Common myeloid progenitor, CD34-positive (primary cell): ENCODE results near the gene CRYL1.
"Not testable (repeated sequence)": the region's sequence is repeated elsewhere in the genome, so short reads cannot be mapped to it uniquely, and the experiment has no call there.

Experiments used
- CTCF ChIA-PET: fragments of 350-600 bp; sonication (Branson Sonifier 250); formaldehyde crosslinking; loops from one replicate; lab custom pipeline; 2021; ENCODE audit warnings: antibody characterized with exemption; lab: Charles Lee
- POLR2A ChIA-PET: fragments of 350-600 bp; sonication (Branson Sonifier 250); formaldehyde crosslinking; loops from one replicate; lab custom pipeline; 2021; ENCODE audit warnings: antibody characterized with exemption; lab: Charles Lee
- DNase-seq, 3 donors: peaks; one replicate each; pipeline versions ENCODE4 v3.0.0 to v3.0.0-alpha.2; 2013
- H3K27ac ChIP-seq, 2 experiments: 1 replicate in 1 of 2; 2 replicates in 1 of 2; pipeline ENCODE4 v1.7.0; 2013; ENCODE audit warnings: inconsistent platforms in 2 of 2, low read length in 2 of 2, mild to moderate bottlenecking in 2 of 2, low read depth in 1 of 2, moderate library complexity in 1 of 2; ENCODE audit not compliant: severe bottlenecking in 2 of 2, insufficient read depth in 1 of 2, poor library complexity in 1 of 2
- H3K27me3 ChIP-seq, 5 experiments: replicated peaks in 2 of 5; 1 replicate in 3 of 5; 2 replicates in 2 of 5; pipeline versions ENCODE4 v1.6.1 to v1.7.0; 2013; ENCODE audit warnings: low read length in 4 of 5, mild to moderate bottlenecking in 2 of 5, moderate library complexity in 2 of 5, inconsistent platforms in 1 of 5; ENCODE audit not compliant: insufficient read depth in 5 of 5, control insufficient read depth in 4 of 5
- H3K36me3 ChIP-seq, 4 experiments: 1 replicate in 2 of 4; 2 replicates in 2 of 4; pipeline versions ENCODE4 v1.6.1 to v1.7.0; 2013; ENCODE audit warnings: low read length in 3 of 4, control low read depth in 1 of 4, mild to moderate bottlenecking in 1 of 4; ENCODE audit not compliant: control insufficient read depth in 4 of 4, insufficient read depth in 4 of 4
- H3K4me1 ChIP-seq, 4 experiments: 1 replicate in 3 of 4; 2 replicates in 1 of 4; pipeline versions ENCODE4 v1.6.1 to v1.7.1; 2013; ENCODE audit warnings: low read length in 3 of 4, mild to moderate bottlenecking in 3 of 4, control low read depth in 1 of 4, inconsistent platforms in 1 of 4, moderate library complexity in 1 of 4; ENCODE audit not compliant: control insufficient read depth in 4 of 4, insufficient read depth in 4 of 4; ENCODE audit errors: control extremely low read depth in 1 of 4
- H3K4me3 ChIP-seq, 7 experiments: 1 replicate in 4 of 7; 2 replicates in 3 of 7; pipeline versions ENCODE4 v1.5.1 to v1.7.0; 2013; ENCODE audit warnings: mild to moderate bottlenecking in 7 of 7, low read length in 6 of 7, moderate library complexity in 6 of 7, inconsistent platforms in 2 of 7, low read depth in 2 of 7, control low read depth in 1 of 7; ENCODE audit not compliant: insufficient read depth in 4 of 7, control insufficient read depth in 1 of 7; ENCODE audit errors: extremely low read depth in 1 of 7
- H3K9me3 ChIP-seq, 5 experiments: 1 replicate in 4 of 5; 2 replicates in 1 of 5; pipeline versions ENCODE4 v1.6.1 to v1.7.1; 2013; ENCODE audit warnings: low read length in 4 of 5, mild to moderate bottlenecking in 2 of 5, inconsistent platforms in 1 of 5, low read depth in 1 of 5, moderate library complexity in 1 of 5; ENCODE audit not compliant: control insufficient read depth in 4 of 5, insufficient read depth in 2 of 5; ENCODE audit errors: control extremely low read depth in 1 of 5
- WGBS: methylation state at CpG from one replicate; pipeline ENCODE4 v1.1.5; 2013; ENCODE audit not compliant: insufficient coverage; 5-methylcytosine and 5-hydroxymethylcytosine counted together

CRYL1 gene

DNA sequence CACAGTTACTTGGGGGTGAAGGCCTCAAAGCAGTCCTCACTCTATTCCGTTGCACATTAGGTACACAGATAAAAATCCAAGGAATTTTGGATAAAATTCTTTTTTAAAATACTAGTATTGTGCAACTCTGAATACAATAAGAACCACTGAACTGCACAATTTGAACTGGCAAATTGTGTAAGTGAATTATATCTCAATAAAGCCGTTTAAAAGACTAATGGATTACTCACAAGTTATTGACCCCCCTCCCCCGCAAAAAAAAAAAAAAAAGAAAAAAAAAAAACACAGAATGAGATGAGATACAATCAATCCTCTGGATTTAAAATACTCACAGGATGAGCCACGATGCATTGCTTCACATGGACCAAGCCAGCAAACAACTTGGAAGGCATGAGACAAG, 86.4 kb downstream of the CRYL1 start:
- CTCF ChIA-PET: no interaction called here
- H3K4me3 ChIP-seq: no peak overlapping the region
- POLR2A ChIA-PET: no interaction called here
- no peak for DNase-seq
- 78% methylated on average over 1 of the region's 4 CpGs for WGBS
- no peak overlapping the region for H3K27ac ChIP-seq
- no peaks in the 10 kb centered on the region for H3K9me3 ChIP-seq
- peaks cover 0 to 5% (median 2%) of the 10 kb centered on the region in 4 experiments for H3K36me3 ChIP-seq
- no peaks in the 10 kb centered on the region for H3K27me3 ChIP-seq
- no peaks in the 10 kb centered on the region for H3K4me1 ChIP-seq

DNA sequence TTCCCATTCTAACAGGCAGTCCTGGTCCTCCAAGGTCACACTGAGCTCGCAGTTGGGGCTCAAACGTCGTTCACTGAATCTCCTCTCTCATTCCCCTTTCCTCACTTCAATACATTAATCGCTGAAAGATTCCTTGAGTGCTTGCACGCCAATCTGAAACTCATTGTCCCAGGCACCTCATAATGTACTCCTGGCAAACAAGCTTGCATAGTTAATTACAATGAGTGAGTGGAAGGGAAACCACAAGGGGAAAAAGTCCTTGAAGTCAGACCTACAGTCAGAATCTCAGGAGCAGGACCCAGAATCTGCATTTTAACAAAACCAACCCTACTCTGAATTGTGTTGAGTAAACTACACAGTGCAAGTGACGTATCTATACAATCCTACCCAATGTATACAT, 86.9 kb downstream of the CRYL1 start:
- Histone ChIP-seq H3K4me1 (no peaks in the 10 kb centered on the region), H3K27ac (no peak overlapping the region), H3K4me3 (no peak overlapping the region), H3K36me3 (peaks cover 0 to 5% (median 2%) of the 10 kb centered on the region in 4 experiments), H3K27me3 (no peaks in the 10 kb centered on the region), H3K9me3 (no peaks in the 10 kb centered on the region)
- POLR2A ChIA-PET: no interaction called here
- 93% methylated on average over 3 of the region's 6 CpGs for WGBS
- no peak for DNase-seq
- CTCF ChIA-PET: no interaction called here

DNA sequence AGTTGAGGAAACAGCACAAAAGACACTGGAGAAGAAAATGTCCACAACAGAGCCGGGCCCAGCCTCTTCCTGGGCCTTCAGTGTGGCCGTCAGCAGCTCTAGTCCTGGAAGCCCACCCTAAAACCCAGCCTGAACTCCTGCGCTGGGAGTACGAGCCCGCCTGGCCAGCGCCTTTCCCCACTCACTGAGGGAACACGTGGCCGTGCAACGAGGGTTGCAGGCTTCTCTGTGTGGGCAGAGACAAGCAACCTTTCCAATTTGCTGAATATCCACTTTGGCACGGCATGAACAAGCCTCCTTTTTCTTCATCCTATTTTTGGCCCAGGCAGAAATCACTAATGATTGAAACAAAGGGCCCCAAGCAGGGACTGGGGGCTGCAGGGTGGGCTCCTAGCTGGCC, 89.2 kb downstream of the CRYL1 start:
- no peak for DNase-seq
- Histone ChIP-seq H3K27me3 (no peaks in the 10 kb centered on the region), H3K36me3 (peaks cover 0 to 6% (median 3%) of the 10 kb centered on the region in 4 experiments), H3K4me1 (peaks cover 0 to 8% (median 0%) of the 10 kb centered on the region in 4 experiments), H3K4me3 (no peak overlapping the region), H3K9me3 (no peaks in the 10 kb centered on the region), H3K27ac (no peak overlapping the region)
- POLR2A ChIA-PET: no interaction called here
- WGBS: 94% methylated on average over 10 of the region's 10 CpGs
- CTCF ChIA-PET: no interaction called here

DNA sequence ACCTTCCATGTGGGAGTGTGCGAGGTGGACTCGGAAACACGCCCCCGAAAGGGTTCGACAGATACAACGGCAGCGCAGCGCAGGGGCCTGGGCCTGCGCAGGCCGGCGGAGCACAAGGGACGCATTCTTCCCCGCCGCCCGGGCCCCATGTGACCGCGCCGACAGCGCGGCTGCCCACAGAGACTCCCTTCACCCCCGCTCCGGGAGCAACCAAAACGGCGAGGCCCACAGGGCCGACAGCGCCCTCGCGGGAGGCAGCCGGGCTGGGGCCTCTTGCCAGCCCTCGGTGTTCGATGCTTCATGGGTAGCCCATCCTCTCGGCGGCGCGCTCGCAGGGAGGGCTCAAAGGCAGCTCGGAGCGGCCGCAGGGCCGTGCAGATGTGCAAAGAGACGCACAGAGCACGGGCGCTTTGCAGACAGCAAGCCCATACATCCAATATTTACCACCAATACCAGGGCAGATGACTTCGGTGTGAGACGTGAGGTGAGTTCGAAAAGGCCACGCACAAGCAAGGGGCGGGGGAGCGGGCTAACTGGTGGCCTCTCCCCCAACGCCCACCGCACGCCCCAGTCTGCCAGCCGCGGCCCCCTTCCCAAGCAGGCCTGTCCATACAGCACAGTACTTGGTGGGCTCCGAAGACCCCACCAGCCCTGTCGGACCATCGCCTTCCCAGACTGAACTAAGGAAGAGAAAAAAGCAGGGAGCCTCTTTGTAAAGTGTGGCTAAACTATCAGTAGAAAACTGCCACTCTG, 89.9 kb downstream of the CRYL1 start:
- peaks cover 0 to 8% (median 0%) of the 10 kb centered on the region in 4 experiments for H3K4me1 ChIP-seq
- H3K9me3 ChIP-seq: no peaks in the 10 kb centered on the region
- H3K27ac ChIP-seq: no peak overlapping the region
- 90% methylated on average over 53 of the region's 57 CpGs for WGBS
- no peaks in the 10 kb centered on the region for H3K27me3 ChIP-seq
- DNase-seq: no peak
- H3K4me3 ChIP-seq: no peak overlapping the region
- peaks cover 0 to 12% (median 3%) of the 10 kb centered on the region in 4 experiments for H3K36me3 ChIP-seq
- ChIA-PET CTCF (no interaction called here), POLR2A (no interaction called here)

DNA sequence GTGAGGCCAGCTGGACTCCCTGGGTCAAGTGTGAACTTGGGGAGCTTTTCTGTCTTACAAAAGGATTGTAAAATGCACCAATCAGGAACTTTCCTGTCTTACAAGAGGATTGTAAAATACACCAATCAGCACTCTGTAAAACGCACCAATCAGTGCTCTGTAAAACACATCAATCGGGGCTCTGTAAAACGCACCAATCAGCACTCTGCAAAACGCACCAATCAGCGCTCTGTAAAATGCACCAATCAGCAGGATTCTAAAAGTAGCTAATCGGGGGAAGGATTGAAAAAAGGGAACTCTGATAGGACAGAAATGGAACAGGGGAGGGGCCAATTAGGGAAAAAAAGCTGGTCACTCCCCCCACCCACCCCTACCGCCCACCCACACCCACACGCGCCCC, 91.4 kb downstream of the CRYL1 start:
- POLR2A ChIA-PET, DNase-seq, H3K4me1 ChIP-seq, CTCF ChIA-PET, H3K9me3 ChIP-seq, H3K4me3 ChIP-seq, H3K27ac ChIP-seq, H3K27me3 ChIP-seq: not testable (repeated sequence)
- H3K36me3 ChIP-seq: peaks cover 0 to 12% (median 5%) of the 10 kb centered on the region in 4 experiments
- WGBS: 100% methylated on average over 5 of the region's 9 CpGs

DNA sequence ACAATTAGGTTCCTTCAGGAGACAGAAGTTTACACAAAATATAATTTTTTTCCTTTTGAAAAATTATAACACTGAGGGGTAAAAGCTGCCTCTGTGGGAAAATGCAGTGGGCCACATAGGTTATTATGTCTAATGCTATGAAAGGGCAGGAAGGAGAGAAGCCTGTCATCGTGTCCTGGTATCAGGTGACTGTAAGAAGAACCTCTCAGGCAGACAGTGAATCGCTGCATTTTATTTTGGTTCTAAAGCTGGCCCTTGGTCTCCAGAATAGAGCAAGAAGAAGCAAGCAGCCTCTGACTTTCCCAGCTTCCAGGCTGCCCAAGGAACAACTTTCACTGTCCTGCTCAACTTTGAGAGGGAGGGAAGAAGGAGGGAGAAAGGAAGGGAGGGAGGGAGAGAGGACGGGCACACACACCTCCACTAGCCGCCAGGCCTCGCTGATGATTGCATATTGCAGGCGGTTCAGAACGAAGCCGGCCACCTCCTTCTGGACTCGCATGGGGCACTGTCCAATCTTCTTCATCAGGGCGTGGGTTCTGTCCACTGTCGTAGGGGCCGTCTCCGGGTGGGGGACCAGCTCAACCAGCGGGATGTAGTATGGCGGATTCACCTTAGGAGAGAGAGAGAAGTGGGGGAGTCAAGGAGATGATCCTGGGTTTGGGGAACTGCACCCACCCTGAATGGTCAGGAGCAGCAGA, 93.8 kb downstream of the CRYL1 start:
- Histone ChIP-seq H3K27me3 (no peaks in the 10 kb centered on the region), H3K27ac (no peak overlapping the region), H3K4me1 (peaks cover 0 to 8% (median 2%) of the 10 kb centered on the region in 4 experiments), H3K36me3 (peaks cover 0 to 16% (median 5%) of the 10 kb centered on the region in 4 experiments), H3K4me3 (no peak overlapping the region), H3K9me3 (no peaks in the 10 kb centered on the region)
- ChIA-PET POLR2A (no interaction called here), CTCF (no interaction called here)
- 98% methylated on average over 15 of the region's 15 CpGs for WGBS
- no peak for DNase-seq

DNA sequence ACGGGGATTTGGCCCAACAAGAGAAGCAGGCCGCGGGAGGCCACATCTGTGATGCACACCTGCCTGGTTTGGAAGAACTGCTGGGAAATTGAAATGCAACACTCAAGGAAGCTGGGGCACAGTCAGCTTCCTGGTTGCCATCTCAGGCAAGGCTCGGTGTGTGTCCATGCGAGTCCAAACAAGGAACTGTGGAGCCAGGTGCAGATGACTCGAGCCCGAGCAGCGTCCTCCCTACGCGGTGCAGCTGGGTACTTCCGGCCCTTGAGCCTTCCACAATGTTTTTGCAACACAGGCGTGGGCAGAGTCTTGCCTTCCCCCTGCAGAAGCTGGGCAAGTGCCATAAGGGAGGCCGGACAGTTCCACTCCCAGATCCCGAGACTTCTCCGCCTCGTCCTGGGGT, 94.6 kb downstream of the CRYL1 start:
- Histone ChIP-seq H3K9me3 (no peaks in the 10 kb centered on the region), H3K4me3 (no peak overlapping the region), H3K4me1 (peaks cover 0 to 8% (median 2%) of the 10 kb centered on the region in 4 experiments), H3K27me3 (no peaks in the 10 kb centered on the region), H3K36me3 (peaks cover 0 to 12% (median 4%) of the 10 kb centered on the region in 4 experiments), H3K27ac (no peak overlapping the region)
- WGBS: 95% methylated on average over 15 of the region's 16 CpGs
- ChIA-PET POLR2A (no interaction called here), CTCF (no interaction called here)
- no peak for DNase-seq
